ENCODE data around the gene TRAPPC3.

The TRAPPC3 gene

DNA sequence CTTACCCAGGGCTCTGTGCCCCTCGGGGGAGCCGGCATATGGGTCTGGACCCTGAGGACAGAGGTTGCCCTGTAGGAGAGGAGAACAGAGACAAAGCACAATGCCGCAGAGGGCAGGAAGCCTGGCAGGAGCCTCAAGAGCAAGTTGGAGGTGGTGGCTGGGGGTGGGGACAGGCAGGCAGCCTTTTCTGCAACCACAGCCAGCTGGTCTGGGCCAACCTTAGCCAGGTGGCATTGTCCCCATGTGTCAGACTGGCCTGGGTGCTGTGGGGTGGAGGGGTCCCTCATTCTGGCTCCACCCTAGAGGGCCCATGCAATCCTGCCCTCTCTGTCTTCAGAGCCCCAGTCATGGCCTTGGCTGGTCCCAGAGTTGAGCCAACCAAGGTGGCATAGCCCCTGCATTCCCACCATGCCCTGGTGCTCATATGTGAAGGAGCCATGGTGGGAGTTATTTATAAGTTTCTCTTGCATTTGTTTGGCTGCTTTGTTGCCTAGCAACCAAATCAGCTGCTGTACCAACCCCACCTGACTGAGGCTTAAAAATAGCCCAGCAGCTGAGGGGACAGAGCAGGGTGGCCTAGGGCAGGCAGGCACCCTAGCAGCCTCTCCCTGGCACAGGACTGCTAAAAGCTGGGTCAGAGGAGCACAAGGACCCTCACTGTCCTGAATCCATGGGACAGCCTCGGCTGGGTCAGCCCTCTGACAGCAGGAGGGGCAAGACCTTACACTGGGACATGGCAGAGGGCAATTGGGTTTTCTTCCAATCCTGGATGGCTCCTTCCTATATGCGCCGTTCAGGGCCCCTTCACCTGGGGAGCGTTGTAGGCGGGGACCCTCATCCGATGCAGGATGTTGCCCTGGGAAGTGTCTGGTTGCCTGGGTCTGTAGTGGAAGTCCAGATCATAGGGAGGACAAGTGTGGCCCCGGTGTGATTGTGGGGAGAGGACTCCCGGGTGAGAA is 26.1 kb upstream of the TRAPPC3 start:
- no peak overlapping the region for H3K9ac ChIP-seq (ENCODE audit: low read length)

DNA sequence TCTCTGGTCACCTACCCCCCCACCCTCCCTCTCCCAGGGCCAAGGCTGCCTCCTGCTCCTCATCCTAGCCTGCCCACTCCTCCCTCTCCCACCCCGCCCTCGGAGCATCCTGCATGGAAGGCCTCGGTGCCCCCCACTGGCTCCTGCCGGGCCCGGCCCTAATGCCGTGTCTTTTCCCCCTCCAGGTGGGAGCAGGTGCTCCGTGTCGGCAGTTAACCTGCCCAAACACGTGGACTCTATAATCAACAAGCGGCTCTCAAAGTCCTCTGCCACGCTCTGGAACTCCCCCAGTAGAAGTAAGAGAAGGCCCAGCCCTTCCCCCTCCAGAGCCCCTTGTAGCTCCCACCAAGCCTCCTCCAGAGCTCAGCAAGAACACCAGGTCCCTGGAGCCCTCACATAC is 25.4 kb upstream of the TRAPPC3 start:
- peaks cover 18% of the 10 kb centered on the region for H3K4me1 ChIP-seq (ENCODE audit: control insufficient read depth, insufficient read depth, low read length)
- H3K9me3 ChIP-seq (ENCODE audit: control insufficient read depth, low read length) = no peaks in the 10 kb centered on the region
- H3K9ac ChIP-seq (ENCODE audit: low read length) = no peak overlapping the region
- no peaks in the 10 kb centered on the region for H3K27me3 ChIP-seq (ENCODE audit: control insufficient read depth, insufficient read depth, low read length)
- peaks cover 34% of the 10 kb centered on the region for H3K36me3 ChIP-seq (ENCODE audit: control insufficient read depth, insufficient read depth, low read length)
- no peak overlapping the region for H3K4me3 ChIP-seq (ENCODE audit: low read length)

More for the DNA sequence above, 26.1 kb upstream of the TRAPPC3 start:
- Histone ChIP-seq H3K4me3 (ENCODE audit: low read length) (no peak overlapping the region), H3K27me3 (ENCODE audit: control insufficient read depth, insufficient read depth, low read length) (no peaks in the 10 kb centered on the region), H3K36me3 (ENCODE audit: control insufficient read depth, insufficient read depth, low read length) (peaks cover 39% of the 10 kb centered on the region), H3K9me3 (ENCODE audit: control insufficient read depth, low read length) (no peaks in the 10 kb centered on the region), H3K4me1 (ENCODE audit: control insufficient read depth, insufficient read depth, low read length) (peaks cover 18% of the 10 kb centered on the region)

DNA sequence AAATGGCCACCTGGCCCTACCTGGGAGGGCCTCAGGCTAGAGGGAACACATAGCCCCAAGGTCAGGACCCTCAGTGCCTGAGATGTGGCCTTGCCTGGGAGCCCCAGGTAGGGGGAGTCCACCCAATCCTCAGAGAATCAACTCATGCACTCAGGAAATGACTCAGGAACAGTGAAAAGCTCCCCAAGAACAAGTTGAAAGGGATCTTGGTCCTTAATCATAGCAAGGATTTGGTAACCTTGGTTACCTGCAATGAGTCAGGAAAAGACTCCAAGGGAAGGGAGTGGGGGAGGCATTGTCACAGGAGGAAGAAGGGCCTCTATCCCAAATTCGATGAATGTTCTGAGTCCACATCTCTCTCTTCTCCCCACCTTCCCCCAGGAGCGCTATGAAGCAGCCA is 23.7 kb upstream of the TRAPPC3 start:
- no peaks in the 10 kb centered on the region for H3K27me3 ChIP-seq (ENCODE audit: control insufficient read depth, insufficient read depth, low read length)
- no peaks in the 10 kb centered on the region for H3K9me3 ChIP-seq (ENCODE audit: control insufficient read depth, low read length)
- H3K36me3 ChIP-seq (ENCODE audit: control insufficient read depth, insufficient read depth, low read length) = peaks cover 31% of the 10 kb centered on the region
- H3K4me3 ChIP-seq (ENCODE audit: low read length) = no peak overlapping the region
- H3K9ac ChIP-seq (ENCODE audit: low read length) = no peak overlapping the region
- peaks cover 10% of the 10 kb centered on the region for H3K4me1 ChIP-seq (ENCODE audit: control insufficient read depth, insufficient read depth, low read length)

DNA sequence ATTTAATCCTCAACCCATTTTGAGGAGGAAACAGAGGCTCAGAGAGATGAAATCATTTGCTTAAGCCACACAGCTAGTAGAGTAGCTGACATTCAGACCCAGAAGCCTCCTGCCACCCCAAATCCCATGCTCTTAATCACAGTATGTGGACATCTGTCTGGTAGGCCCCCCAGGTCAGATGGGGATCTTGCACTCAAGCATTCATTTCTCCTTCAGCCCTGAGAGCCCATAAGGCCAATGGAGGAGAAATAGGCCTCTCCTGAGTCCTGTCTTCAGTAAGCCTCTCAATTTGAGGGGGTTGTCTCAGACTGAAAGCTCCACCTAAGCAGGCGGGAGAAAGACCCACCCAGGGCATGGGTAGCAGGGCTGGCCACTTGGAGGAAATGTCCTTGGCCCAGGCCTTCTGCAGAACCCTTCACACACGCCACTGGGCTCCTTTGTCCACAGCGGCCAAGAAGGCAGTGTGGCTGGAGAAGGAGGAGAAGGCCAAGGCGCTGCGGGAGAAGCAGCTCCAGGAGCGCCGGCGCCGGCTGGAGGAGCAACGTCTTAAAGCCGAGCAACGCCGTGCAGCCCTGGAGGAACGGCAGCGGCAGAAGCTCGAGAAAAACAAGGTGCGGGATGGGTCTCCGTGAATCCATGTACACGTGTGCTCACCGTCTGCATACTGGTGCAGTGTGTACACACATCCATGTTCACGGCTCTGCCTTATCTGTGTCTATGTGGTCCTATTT is 22.9 kb upstream of the TRAPPC3 start:
- peaks cover 27% of the 10 kb centered on the region for H3K36me3 ChIP-seq (ENCODE audit: control insufficient read depth, insufficient read depth, low read length)
- peaks cover 10% of the 10 kb centered on the region for H3K4me1 ChIP-seq (ENCODE audit: control insufficient read depth, insufficient read depth, low read length)
- H3K27me3 ChIP-seq (ENCODE audit: control insufficient read depth, insufficient read depth, low read length) = no peaks in the 10 kb centered on the region
- H3K9me3 ChIP-seq (ENCODE audit: control insufficient read depth, low read length) = no peaks in the 10 kb centered on the region
- H3K4me3 ChIP-seq (ENCODE audit: low read length) = no peak overlapping the region
- H3K9ac ChIP-seq (ENCODE audit: low read length) = no peak overlapping the region

DNA sequence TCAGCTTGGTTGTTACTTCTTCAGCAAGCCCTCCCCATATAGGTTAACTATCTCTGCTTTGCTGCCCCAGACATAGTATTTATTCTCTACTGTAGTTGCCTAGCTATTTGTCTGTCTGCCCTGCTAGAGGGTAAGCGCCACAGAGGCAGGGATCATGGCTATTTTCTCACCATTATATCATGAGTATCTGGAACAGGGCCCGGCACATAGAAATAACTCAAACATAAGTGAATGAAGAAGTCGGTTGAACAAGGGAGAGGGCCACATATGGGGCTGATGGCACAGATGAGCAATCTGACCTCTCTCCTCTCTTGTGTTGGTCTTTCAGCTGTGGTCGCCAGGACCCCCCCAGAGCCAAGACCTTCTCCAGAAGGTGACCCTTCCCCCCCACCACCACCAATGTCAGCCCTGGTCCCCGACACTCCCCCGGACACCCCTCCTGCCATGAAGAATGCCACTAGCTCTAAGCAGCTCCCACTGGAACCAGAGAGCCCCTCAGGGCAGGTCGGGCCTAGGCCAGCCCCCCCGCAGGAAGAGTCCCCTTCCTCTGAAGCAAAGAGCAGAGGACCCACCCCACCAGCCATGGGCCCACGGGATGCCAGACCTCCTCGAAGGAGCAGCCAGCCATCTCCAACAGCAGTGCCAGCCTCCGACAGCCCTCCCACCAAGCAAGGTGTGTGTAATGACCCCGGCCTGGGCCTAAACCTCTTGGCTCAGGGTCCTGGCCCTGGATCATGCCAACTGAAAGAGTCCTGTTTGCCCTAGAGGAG is 21.5 kb upstream of the TRAPPC3 start:
- H3K9ac ChIP-seq (ENCODE audit: low read length) = no peak overlapping the region
- H3K9me3 ChIP-seq (ENCODE audit: control insufficient read depth, low read length) = no peaks in the 10 kb centered on the region
- H3K27me3 ChIP-seq (ENCODE audit: control insufficient read depth, insufficient read depth, low read length) = no peaks in the 10 kb centered on the region
- peaks cover 23% of the 10 kb centered on the region for H3K36me3 ChIP-seq (ENCODE audit: control insufficient read depth, insufficient read depth, low read length)
- H3K4me3 ChIP-seq (ENCODE audit: low read length) = no peak overlapping the region
- H3K4me1 ChIP-seq (ENCODE audit: control insufficient read depth, insufficient read depth, low read length) = peaks cover 10% of the 10 kb centered on the region

DNA sequence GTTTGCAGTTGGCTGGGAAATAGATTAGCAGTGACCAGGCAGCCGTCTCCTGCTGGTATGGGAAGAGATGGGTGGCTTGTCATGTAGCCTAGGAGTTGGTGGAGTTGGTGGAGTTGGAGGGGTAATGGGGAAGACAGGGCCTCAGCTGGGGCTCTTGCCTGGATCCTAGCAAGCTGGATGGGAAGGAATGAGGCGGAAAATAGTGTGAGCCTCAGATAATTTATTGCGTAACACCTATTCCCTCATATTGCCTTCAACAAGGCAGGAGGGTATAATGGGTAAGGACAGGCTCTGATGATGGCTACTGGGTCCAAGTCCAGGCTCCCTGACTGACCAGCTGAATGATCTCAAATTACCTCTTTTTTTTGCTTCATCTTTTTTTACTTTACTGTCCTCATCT is 19.2 kb upstream of the TRAPPC3 start:
- H3K9ac ChIP-seq (ENCODE audit: low read length) = no peak overlapping the region

DNA sequence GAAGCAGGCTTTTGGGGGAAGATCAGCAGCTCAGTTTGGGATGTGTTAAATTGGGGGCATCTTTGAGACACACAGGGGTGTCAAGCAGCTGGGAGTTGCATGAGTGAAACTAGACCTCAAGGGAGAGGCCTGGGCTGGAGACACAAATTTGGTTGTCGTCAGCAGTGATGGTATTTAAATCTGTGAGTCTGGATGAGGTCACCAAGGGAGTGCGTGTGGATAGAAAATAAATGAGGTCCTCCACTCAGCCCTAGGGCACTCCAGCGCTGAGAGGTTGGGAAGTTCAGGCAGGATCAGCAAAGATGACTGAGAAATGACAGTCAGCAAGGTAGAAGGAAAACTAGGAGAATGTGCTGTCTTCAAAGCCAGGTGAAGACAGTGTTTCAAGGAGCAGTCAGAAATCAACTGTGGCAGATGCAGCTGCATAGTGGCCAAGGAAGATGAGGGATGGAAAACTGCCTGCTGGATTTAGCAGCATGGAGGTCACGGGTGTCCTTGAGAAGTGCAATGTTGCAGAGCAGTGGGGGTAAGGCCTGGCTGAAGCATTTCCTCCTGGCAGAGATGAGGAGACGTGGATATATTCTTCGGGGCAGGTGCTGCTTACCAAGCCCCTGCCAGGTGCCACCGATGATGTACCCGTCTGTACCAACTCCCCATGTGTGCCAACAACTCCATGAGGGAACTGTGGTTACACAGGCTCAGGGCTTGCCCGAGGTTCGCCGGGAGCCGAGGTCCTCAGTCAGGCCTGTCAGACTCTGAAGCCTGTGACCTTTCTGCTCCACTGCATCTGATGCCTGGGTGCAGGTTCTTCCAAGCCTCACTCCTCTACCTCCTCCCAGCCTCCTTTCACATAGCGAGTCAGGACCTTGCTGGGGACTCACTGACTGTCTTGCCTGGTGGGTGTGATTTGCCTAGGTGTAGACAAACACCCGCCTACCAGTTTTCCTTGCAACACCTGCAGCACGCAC is 17.9 kb upstream of the TRAPPC3 start:
- no peak overlapping the region for H3K9ac ChIP-seq (ENCODE audit: low read length)
- H3K4me1 ChIP-seq (ENCODE audit: control insufficient read depth, insufficient read depth, low read length) = peaks cover 13% of the 10 kb centered on the region

More for the DNA sequence above, 19.2 kb upstream of the TRAPPC3 start:
- Histone ChIP-seq H3K4me1 (ENCODE audit: control insufficient read depth, insufficient read depth, low read length) (peaks cover under 1% of the 10 kb centered on the region), H3K9me3 (ENCODE audit: control insufficient read depth, low read length) (no peaks in the 10 kb centered on the region), H3K36me3 (ENCODE audit: control insufficient read depth, insufficient read depth, low read length) (peaks cover 16% of the 10 kb centered on the region), H3K27me3 (ENCODE audit: control insufficient read depth, insufficient read depth, low read length) (no peaks in the 10 kb centered on the region), H3K4me3 (ENCODE audit: low read length) (no peak overlapping the region)

DNA sequence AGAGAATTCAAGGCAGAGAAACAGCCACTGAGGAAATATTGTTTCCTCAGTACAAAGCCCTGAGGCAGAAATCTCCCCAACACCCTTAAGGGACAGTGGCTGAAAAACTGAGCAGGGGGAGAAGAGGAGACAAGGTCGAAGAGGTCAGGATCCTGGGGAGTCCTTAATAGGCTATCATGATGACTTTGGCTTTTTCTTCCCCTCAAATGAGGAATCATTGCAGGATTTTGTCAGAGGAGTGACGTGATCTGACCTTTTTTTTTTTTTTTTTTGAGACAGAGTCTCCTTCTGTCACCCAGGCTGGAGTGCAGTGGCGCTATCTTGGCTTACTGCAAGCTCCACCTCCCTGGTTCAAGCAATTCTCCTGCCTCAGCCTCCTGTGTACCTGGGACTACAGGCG is 16.9 kb upstream of the TRAPPC3 start:
- Histone ChIP-seq H3K4me1 (ENCODE audit: control insufficient read depth, insufficient read depth, low read length) (peaks cover 24% of the 10 kb centered on the region), H3K9me3 (ENCODE audit: control insufficient read depth, low read length) (no peaks in the 10 kb centered on the region), H3K27me3 (ENCODE audit: control insufficient read depth, insufficient read depth, low read length) (no peaks in the 10 kb centered on the region), H3K36me3 (ENCODE audit: control insufficient read depth, insufficient read depth, low read length) (no peaks in the 10 kb centered on the region), H3K9ac (ENCODE audit: low read length) (no peak overlapping the region), H3K4me3 (ENCODE audit: low read length) (no peak overlapping the region)

More for the DNA sequence above, 17.9 kb upstream of the TRAPPC3 start:
- H3K9me3 ChIP-seq (ENCODE audit: control insufficient read depth, low read length) = no peaks in the 10 kb centered on the region
- no peak overlapping the region for H3K4me3 ChIP-seq (ENCODE audit: low read length)
- peaks cover 3% of the 10 kb centered on the region for H3K36me3 ChIP-seq (ENCODE audit: control insufficient read depth, insufficient read depth, low read length)
- no peaks in the 10 kb centered on the region for H3K27me3 ChIP-seq (ENCODE audit: control insufficient read depth, insufficient read depth, low read length)

DNA sequence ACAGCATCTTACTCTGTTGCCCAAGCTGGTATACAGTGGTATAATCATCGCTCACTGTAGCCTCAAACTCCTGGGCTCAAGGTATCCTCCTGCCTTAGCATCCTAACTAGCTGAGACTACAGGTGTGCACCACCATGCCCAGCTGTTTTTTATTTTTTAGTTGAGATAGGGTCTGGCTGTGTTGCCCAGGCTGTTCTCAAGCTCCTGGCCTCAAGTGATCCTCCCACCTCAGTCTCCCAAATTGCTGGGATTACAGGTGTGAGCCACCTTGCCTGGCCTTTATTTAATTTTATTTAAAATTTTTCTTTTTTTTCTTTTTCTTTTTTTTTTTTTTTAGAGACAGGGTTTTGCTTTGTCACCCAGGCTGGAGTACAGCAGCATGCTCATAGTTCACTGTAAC is 15.9 kb upstream of the TRAPPC3 start:
- no peak overlapping the region for H3K9ac ChIP-seq (ENCODE audit: low read length)

DNA sequence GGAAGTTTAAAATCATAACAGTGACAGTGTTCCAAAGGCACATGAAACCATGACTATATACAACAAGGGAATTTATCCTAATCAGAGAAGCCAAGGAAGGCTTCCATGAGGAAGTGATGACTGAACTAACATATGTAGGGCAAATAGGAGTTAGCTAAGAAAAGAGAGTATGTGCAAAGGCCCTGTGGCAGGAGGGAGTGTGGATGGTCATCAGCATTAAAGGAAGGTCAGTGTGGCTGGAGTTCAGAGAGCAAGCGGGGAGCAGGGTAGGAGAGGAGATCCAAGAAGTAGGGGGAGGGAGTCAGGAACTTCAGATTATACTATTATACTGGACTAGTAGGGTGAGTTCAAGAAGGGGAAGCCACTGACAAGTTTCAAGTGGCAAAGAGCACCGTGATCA is 15.1 kb upstream of the TRAPPC3 start:
- H3K9ac ChIP-seq (ENCODE audit: low read length) = no peak overlapping the region
- peaks cover 41% of the 10 kb centered on the region for H3K4me1 ChIP-seq (ENCODE audit: control insufficient read depth, insufficient read depth, low read length)

More for the DNA sequence above, 15.9 kb upstream of the TRAPPC3 start:
- no peak overlapping the region for H3K4me3 ChIP-seq (ENCODE audit: low read length)
- H3K27me3 ChIP-seq (ENCODE audit: control insufficient read depth, insufficient read depth, low read length) = no peaks in the 10 kb centered on the region
- no peaks in the 10 kb centered on the region for H3K9me3 ChIP-seq (ENCODE audit: control insufficient read depth, low read length)
- peaks cover 33% of the 10 kb centered on the region for H3K4me1 ChIP-seq (ENCODE audit: control insufficient read depth, insufficient read depth, low read length)
- no peaks in the 10 kb centered on the region for H3K36me3 ChIP-seq (ENCODE audit: control insufficient read depth, insufficient read depth, low read length)

DNA sequence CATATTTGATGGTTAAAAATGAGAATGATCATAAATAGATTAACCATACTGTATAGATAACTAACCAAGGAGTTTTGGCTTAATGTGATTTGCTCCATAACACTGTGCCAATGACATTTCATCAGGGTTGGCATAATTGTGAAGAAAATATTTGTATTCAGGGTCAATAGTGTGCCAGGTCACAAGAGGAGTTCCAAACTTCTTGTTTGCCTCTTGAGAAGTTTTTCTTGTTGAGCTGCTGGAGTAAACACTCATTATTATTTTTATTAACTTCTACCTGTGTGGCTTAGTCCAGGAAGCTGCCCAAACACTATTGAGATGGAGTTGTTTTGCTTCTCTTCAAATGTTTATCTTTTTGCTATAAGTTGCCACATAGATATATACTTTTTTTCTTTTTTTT is 14.1 kb upstream of the TRAPPC3 start:
- no peaks in the 10 kb centered on the region for H3K9me3 ChIP-seq (ENCODE audit: control insufficient read depth, low read length)
- peaks cover 42% of the 10 kb centered on the region for H3K4me1 ChIP-seq (ENCODE audit: control insufficient read depth, insufficient read depth, low read length)
- H3K36me3 ChIP-seq (ENCODE audit: control insufficient read depth, insufficient read depth, low read length) = no peaks in the 10 kb centered on the region
- H3K27me3 ChIP-seq (ENCODE audit: control insufficient read depth, insufficient read depth, low read length) = no peaks in the 10 kb centered on the region
- no peak overlapping the region for H3K9ac ChIP-seq (ENCODE audit: low read length)
- H3K4me3 ChIP-seq (ENCODE audit: low read length) = no peak overlapping the region

More for the DNA sequence above, 15.1 kb upstream of the TRAPPC3 start:
- Histone ChIP-seq H3K36me3 (ENCODE audit: control insufficient read depth, insufficient read depth, low read length) (no peaks in the 10 kb centered on the region), H3K9me3 (ENCODE audit: control insufficient read depth, low read length) (no peaks in the 10 kb centered on the region), H3K27me3 (ENCODE audit: control insufficient read depth, insufficient read depth, low read length) (no peaks in the 10 kb centered on the region), H3K4me3 (ENCODE audit: low read length) (no peak overlapping the region)
